GM19240 (cell line): ENCODE results near the gene MAN1C1.

Experiments used
- DNase-seq: peaks from one replicate; pipeline ENCODE4 v3.0.0; 2011; ENCODE audit warnings: low spot score; ENCODE audit not compliant: insufficient read length

MAN1C1 gene

GRCh38 chr1:25813071-25813733, 196.6 kb downstream of the MAN1C1 start:
- DNase-seq = no peak

DNA sequence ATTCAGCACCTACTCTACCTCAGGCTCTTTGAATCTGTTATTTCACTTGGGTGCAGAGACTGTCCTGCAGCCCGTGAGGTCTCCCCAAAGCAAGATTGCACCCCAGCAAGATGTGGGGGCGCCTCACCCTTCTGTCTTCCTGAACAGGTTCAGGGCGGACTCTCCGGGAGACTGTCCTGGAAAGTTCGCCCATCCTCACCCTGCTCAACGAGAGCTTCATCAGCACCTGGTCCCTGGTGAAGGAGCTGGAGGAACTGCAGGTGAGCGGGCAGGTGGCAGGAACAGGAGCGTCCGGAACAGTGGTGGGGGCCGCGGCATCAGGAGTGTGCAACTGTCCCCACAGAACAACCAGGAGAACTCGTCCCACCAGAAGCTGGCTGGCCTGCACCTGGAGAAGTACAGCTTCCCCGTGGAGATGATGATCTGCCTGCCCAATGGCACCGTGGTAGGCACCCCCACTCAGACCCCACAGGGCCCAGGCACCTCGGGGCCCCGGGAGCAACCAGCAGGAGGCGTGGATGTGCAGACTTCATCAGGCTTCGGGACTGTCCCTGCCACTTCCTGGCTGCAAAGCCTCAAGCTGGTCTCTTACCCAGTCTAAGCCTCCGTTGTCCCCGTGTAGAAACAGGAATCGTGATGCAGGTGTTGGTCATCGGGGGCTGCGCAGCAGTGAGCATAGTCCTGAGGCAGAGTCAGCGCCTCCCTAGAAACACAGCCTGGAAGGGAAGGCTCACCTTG, 197.3 kb downstream of the MAN1C1 start:
- DNase-seq = no peak

GRCh38 chr1:25814549-25815087, 198.0 kb downstream of the MAN1C1 start:
- no peak for DNase-seq

GRCh38 chr1:25815208-25816111, 198.9 kb downstream of the MAN1C1 start:
- DNase-seq = no peak

- DNase-seq = no peak
These were observed 199.6 kb downstream of the MAN1C1 start for GRCh38 chr1:25816112-25816718.

- no peak for DNase-seq
These were observed 201.4 kb downstream of the MAN1C1 start for GRCh38 chr1:25817840-25818501.

DNA sequence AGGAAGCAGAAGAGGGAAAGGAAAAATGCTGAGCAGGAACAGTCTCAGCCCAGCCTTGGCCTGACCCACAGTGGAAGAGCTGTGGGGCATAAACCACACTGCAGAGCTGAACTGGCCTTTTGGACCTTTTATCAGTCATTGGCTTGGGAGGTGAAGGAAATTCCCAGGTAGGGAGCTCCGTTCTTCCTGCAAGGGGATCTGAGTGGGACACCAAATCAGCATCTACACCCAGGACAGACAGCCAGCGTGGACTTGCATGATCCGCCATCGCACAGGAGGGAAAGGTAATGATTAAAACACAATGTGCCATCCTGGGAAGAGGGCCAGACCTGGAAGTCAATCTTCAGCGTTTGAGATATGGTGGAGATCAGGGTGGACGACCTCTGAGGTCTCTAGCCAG, 202.0 kb downstream of the MAN1C1 start:
- no peak for DNase-seq

DNA sequence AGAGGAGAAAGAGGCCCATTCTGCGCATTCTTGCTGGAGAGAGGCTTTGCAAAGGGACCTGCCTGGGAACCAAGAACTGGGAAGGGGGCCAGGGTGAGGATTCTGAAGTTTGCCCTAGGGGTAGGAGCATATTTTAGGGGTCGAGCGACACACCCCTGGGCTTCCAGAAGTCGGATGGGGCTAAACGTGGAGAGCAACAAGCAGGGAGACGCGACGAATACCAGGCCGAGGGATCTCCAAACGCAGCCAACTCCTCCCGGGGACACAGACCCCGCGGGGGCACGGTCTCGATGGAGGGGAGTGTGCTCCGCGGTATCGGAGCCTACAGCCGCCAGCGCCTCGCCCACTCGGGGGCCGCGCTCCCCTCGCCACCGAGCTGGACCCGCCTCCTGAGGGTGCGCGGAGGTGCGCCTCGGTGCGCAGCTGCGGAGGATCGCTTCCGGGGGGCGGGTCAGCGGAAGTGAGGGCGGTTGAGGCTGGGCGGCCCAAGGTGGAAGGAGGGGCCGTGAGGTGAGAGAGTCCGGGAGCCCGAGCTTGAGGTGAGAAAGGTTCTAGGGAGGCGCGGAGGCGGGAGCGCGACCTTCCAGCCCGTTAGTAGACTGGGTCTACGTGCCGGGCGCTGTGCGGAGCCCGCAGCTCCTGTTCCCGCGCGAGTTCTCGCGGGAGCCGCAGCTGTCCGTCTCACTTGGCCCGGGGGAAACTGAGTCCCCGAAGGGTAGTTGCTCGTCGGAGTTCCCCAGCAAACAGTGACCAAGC, 203.1 kb downstream of the MAN1C1 start, which contains the start of gene MTFR1L:
Gene MTFR1L, plus strand, starts transcription at position 464 of the 756 bp plus-strand sequence. CDS start 3,151 bp downstream, outside the sequence.
- peak; percentile 98 for DNase-seq

DNA sequence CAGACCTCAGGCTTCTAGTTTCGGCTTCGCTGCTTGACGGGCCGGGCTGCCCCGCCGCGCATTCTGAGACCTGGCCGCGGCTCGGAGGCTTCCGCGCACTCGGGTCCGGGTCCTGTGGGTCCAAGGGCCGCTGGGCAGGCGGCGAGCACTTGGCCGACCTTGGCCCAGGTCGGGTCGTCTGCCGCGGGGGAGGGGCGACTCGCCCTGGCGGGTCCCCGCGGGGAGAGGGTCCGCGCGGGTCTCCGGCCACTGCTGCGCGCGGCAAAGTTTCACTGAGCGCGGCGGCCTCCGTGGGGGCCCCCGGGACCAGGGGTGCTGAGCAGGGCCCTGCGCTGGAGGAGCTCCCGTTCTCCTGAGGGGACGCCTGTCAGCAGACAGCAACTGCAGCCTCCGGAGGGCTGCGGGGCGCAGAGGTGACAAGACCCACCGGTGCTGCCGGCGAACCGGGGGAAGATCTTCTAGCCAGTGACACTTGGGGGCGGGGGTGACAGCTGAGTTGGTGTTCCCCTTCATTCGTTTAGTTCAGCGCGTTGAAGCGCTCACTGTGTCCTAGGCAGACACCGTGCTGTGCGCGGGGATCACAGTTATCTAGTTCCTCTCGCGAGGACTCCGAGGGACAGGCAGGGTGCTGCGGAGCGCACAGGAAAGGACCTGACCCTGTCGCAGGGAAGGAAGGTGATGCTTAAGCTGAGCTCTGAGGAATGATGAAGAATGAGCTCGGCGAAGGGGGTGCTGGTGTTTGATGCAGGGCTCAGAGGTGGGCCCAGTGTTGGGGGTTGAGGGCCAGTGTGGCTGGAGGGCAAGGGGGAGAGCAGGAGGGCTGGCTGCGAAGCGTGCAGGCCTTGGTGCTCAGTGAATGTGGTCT, 203.9 kb downstream of the MAN1C1 start:
- peak; percentile 85 for DNase-seq

DNA sequence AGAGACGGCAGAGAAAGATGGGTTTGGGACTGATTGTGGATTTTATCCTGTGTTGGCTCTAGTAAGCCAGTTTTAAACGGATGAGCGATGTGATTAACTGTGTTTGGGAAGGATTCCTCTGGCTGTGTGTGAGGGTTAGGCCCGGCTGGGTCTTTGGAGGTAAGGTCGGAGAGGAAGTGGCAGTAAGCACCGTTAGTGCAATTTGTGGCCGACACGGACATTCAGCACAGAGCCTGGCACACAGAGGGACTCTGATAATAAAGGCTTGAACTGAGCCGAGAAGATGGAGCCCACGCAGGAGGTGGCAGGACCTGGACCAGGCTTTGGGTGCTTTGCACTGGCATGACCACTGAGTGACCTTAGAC, 204.5 kb downstream of the MAN1C1 start:
- DNase-seq = no peak

DNA sequence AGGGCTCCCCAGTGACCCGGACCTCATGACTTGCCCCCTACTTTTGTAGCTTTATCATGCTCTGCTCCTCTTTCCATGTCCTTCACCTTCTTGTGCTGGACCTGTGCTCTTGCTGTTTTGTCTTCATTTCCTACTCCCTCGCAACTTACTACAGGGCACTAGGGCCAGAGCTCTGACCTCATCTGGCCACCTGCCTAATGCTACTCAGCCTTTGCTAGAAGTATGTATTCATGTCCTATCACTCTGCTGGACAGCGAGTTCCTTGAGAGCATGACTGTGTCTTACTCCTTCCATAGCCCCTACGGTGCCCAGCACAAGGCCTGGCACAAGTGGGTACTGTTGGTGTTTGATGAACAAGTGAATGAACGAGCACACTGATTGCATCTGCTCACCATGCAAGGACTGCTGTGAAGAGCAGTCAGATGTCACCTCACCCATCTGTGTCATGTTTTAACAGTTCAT, 205.1 kb downstream of the MAN1C1 start:
- DNase-seq = no peak

GRCh38 chr1:25825605-25826004, 209.0 kb downstream of the MAN1C1 start:
- DNase-seq = no peak

GRCh38 chr1:25826571-25826970, 210.0 kb downstream of the MAN1C1 start:
- no peak for DNase-seq

GRCh38 chr1:25828491-25828890, 211.9 kb downstream of the MAN1C1 start:
- DNase-seq = no peak

DNA sequence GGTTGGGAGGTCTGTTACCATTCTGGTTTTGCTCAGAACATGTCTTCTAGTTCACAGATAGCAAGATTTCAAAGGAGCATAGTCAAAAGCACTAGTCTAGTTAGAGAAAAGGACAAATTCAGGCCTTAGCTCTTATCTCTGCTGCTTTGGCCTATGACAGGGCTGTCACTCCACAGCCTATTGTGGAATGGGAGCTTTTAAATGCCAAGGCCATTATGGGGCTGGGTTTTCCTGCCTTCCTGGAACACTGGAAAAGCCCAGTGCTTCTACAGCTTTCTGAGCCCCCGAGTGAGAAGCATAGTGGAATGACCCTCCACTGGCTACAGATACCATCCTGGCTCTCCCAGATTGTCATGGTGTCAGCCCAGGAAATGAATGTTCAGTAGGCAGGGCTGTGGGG, 212.5 kb downstream of the MAN1C1 start:
- DNase-seq = no peak

GRCh38 chr1:25831569-25832196, 215.1 kb downstream of the MAN1C1 start:
- no peak for DNase-seq

DNA sequence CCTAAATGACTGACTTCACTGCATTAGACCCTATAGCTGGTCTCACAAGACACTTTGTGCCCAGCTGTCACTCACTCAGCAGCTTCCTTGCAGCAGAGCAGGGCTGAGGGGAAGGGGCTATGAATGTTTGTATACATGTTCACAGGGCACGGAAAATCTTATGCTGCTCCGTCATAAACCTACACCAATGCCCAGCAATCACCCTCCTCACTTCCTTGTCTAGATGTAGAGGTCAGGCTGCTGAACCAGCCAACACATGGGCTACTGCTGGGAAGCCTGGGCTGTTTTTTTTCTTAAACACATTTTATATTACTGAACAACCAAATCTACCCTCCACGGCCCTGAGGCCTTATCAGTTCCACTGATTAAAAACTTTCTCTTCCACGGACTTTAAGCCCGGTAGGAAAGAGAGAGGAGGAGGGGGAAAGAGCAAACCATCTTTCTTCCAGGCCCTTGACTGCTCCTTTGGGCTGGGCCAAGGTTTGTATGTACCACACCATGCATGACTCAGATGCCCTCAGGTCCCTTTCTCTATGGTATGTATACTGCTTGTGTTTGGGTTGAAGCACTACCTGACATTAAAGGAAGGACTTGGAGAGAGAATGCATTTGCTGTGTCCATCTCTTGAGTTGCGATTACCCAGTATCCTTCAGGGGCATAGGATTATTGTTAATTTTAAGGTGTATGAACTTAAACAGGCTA, 215.9 kb downstream of the MAN1C1 start:
- no peak for DNase-seq

- DNase-seq = no peak
These were observed 216.6 kb downstream of the MAN1C1 start for GRCh38 chr1:25833158-25833557.
